ENCODE data around the gene DGCR6L.
"Not testable (repeated sequence)": the region's sequence is repeated elsewhere in the genome, so short reads cannot be mapped to it uniquely, and the experiment has no call there.

DGCR6L gene

GRCh38 chr22:20319745-20320658, at the start of gene DGCR6L:
Gene DGCR6L, minus strand, starts transcription at chr22:20320060. Its CDS starts 72 bp downstream, at chr22:20319988.
- DNase-seq = peak; percentile 81 to 96

GRCh38 chr22:20368875-20369274, 49.0 kb upstream of the DGCR6L start:
- DNase-seq = not testable (repeated sequence)

GRCh38 chr22:20366841-20367240, 47.0 kb upstream of the DGCR6L start:
- DNase-seq = not testable (repeated sequence)

- DNase-seq = not testable (repeated sequence)
Measured at GRCh38 chr22:20364335-20365260, 44.7 kb upstream of the DGCR6L start.

GRCh38 chr22:20362403-20362802, 42.5 kb upstream of the DGCR6L start:
- DNase-seq = not testable (repeated sequence)

- not testable (repeated sequence) for DNase-seq
Measured at GRCh38 chr22:20361752-20362229, 41.9 kb upstream of the DGCR6L start.

- not testable (repeated sequence) for DNase-seq
Measured at GRCh38 chr22:20360866-20361751, 41.2 kb upstream of the DGCR6L start.

- not testable (repeated sequence) for DNase-seq
Measured at GRCh38 chr22:20360261-20360660, 40.4 kb upstream of the DGCR6L start.

- DNase-seq = not testable (repeated sequence)
Measured at GRCh38 chr22:20358503-20359239, 38.8 kb upstream of the DGCR6L start.

GRCh38 chr22:20357967-20358366, 38.1 kb upstream of the DGCR6L start:
- DNase-seq = not testable (repeated sequence)

GRCh38 chr22:20356906-20357305, 37.0 kb upstream of the DGCR6L start:
- DNase-seq = not testable (repeated sequence)

GRCh38 chr22:20355939-20356636, 36.2 kb upstream of the DGCR6L start:
- not testable (repeated sequence) for DNase-seq

GRCh38 chr22:20354238-20354975, 34.5 kb upstream of the DGCR6L start:
- DNase-seq = no peak

- DNase-seq = not testable (repeated sequence)
Measured at GRCh38 chr22:20352536-20352935, 32.7 kb upstream of the DGCR6L start.

- not testable (repeated sequence) for DNase-seq
Measured at GRCh38 chr22:20346553-20346952, 26.7 kb upstream of the DGCR6L start.

GRCh38 chr22:20338291-20338690, 18.4 kb upstream of the DGCR6L start:
- not testable (repeated sequence) for DNase-seq

- not testable (repeated sequence) for DNase-seq
Measured at GRCh38 chr22:20337807-20338206, 17.9 kb upstream of the DGCR6L start.

- DNase-seq = not testable (repeated sequence)
Measured at GRCh38 chr22:20336561-20336960, 16.7 kb upstream of the DGCR6L start.

- not testable (repeated sequence) for DNase-seq
Measured at GRCh38 chr22:20328569-20328930, 8.7 kb upstream of the DGCR6L start.

- not testable (repeated sequence) for DNase-seq
Measured at GRCh38 chr22:20325996-20326395, 6.1 kb upstream of the DGCR6L start.
